Activated T-cell treated with anti-CD3 and anti-CD28 coated beads, Interleukin-2, amount 50 U/mL, for 4 hours (primary cell): Measurements from ENCODE around the gene LRRC10. TPM values are rescaled to one million over a fixed set of nuclear protein-coding genes. Genes with fewer than 3 reads are reported as not detected.

Source experiments
- ATAC-seq, 2 donors: fragments of 200-7000 bp; cut with Tn5 transposase; one replicate each; pipeline ENCODE4 v1.10.0; 2021
- DNase-seq: peaks from one replicate; pipeline ENCODE4 v3.0.0-alpha.2; 2020
- H3K27me3 Mint-ChIP-seq: one replicate; pipeline ENCODE4 v1.8.0; 2021; ENCODE audit warnings: low read depth, mixed read lengths
- H3K36me3 Mint-ChIP-seq: one replicate; pipeline ENCODE4 v1.8.0; 2022; ENCODE audit warnings: mixed read lengths; ENCODE audit not compliant: insufficient read depth
- H3K4me1 Mint-ChIP-seq: one replicate; pipeline ENCODE4 v1.8.0; 2021; ENCODE audit warnings: low read depth, mixed read lengths
- H3K4me3 Mint-ChIP-seq: one replicate; pipeline ENCODE4 v1.8.0; 2021; ENCODE audit warnings: mild to moderate bottlenecking, moderate library complexity, mixed read lengths
- H3K9me3 Mint-ChIP-seq: one replicate; pipeline ENCODE4 v1.8.0; 2021; ENCODE audit warnings: mixed read lengths
- total RNA-seq, 3 donors: library from RNA; stranded (reverse); gene quantifications; one replicate each; pipeline ENCODE4 v1.2.1, GENCODE V29; 2021

Gene LRRC10
- total RNA-seq, 3 donors from 2014 or later = not detected

DNA sequence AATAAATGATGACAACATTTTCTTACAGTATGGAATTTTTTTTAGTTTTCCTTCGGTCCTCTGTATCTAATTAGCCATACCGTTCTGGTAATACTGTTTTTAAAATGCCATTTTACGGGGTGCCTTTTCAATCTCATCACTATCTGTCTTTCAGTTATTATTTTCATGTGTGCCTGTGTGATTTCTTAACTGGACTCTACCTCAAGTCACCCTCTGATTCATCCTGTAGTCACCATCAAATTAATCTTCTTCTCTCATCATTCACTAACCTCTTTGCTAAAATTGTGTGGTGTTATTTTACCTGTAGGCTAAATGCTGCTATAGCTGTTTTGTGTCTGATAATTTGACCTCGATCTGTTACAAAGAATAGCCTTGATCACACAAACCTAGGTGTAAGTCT lies 41.5 kb downstream of the LRRC10 start:
- H3K9me3 Mint-ChIP-seq = no peaks in the 10 kb centered on the region
- no peak for DNase-seq
- peaks cover 4% of the 10 kb centered on the region for H3K4me1 Mint-ChIP-seq
- peaks cover 27% of the 10 kb centered on the region for H3K36me3 Mint-ChIP-seq
- no peak for ATAC-seq
- no peaks in the 10 kb centered on the region for H3K27me3 Mint-ChIP-seq
- H3K4me3 Mint-ChIP-seq = no peak overlapping the region

- Mint-ChIP-seq H3K4me1 (peaks cover 5% of the 10 kb centered on the region), H3K9me3 (no peaks in the 10 kb centered on the region), H3K27me3 (no peaks in the 10 kb centered on the region), H3K36me3 (peaks cover 16% of the 10 kb centered on the region), H3K4me3 (no peak overlapping the region)
- DNase-seq = no peak
- ATAC-seq = no peak
Measured at GRCh38 chr12:69566603-69567002, 44.1 kb downstream of the LRRC10 start.

- peaks cover 4% of the 10 kb centered on the region for H3K4me1 Mint-ChIP-seq
- ATAC-seq (no peak), DNase-seq (no peak)
- H3K27me3 Mint-ChIP-seq = no peaks in the 10 kb centered on the region
- peaks cover 4% of the 10 kb centered on the region for H3K36me3 Mint-ChIP-seq
- H3K9me3 Mint-ChIP-seq = no peaks in the 10 kb centered on the region
- H3K4me3 Mint-ChIP-seq = no peak overlapping the region
Measured at GRCh38 chr12:69563166-69563762, 47.4 kb downstream of the LRRC10 start.

Other genes starting within 250 kb of the LRRC10 start
- gene FRS2, start 140.5 kb downstream of the LRRC10 start, total RNA-seq = 10 to 100 TPM in 1 of 3 donors, 1 to 10 TPM in 2; 8.9 to 10.8 (median 9.9) TPM
- 100 to 1,000 TPM; 589 to 616 (median 611) TPM for gene CCT2, start 25.4 kb downstream of the LRRC10 start, total RNA-seq
- gene BEST3, start 88.4 kb upstream of the LRRC10 start, total RNA-seq = not detected
- 10 to 100 TPM; 14.9 to 21.1 (median 18.2) TPM for gene RAB3IP, start 128.0 kb upstream of the LRRC10 start, total RNA-seq
- not detected for gene MYRFL, start 214.3 kb upstream of the LRRC10 start, total RNA-seq